ENCODE results near the gene EMX2.
A peak's percentile ranks its signal among the peaks of the same experiment; 100 is the strongest.

EMX2 gene

GRCh38 chr10:117542706-117543224 is at the start of gene EMX2:
Gene EMX2 (plus strand): TSS chr10:117542746. CDS start chr10:117543268, 522 bp downstream.
- TF ChIP-seq, protein P1, sequence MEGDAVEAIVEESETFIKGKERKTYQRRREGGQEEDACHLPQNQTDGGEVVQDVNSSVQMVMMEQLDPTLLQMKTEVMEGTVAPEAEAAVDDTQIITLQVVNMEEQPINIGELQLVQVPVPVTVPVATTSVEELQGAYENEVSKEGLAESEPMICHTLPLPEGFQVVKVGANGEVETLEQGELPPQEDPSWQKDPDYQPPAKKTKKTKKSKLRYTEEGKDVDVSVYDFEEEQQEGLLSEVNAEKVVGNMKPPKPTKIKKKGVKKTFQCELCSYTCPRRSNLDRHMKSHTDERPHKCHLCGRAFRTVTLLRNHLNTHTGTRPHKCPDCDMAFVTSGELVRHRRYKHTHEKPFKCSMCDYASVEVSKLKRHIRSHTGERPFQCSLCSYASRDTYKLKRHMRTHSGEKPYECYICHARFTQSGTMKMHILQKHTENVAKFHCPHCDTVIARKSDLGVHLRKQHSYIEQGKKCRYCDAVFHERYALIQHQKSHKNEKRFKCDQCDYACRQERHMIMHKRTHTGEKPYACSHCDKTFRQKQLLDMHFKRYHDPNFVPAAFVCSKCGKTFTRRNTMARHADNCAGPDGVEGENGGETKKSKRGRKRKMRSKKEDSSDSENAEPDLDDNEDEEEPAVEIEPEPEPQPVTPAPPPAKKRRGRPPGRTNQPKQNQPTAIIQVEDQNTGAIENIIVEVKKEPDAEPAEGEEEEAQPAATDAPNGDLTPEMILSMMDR (conservative IDR thresholded peaks at IDR 0.05) = no peak
- H3K27ac ChIP-seq = no peak within 1 kb of the TSS

DNA sequence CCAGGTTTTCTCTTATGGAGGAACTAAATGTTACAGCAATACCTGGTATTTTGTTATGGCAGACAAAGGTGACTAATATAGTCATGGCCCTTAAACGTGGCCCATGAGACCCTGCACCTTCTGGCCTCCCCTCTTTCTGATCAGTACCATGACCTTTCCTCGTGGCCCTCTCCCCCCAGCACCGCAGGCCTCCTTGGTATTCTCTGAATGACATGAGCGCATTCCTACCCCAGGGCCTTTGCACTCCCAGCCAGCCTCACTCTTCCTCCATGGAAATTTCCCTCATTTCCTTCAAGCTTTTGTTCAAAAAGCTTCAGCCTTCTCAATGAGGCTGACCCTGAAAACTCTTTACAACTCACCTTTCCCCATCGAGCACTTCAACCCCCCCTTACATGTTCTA is 46.5 kb upstream of the EMX2 start:
- TF ChIP-seq, protein P1 (conservative IDR thresholded peaks at IDR 0.05) = no peak
- H3K27ac ChIP-seq = no peak overlapping the region

DNA sequence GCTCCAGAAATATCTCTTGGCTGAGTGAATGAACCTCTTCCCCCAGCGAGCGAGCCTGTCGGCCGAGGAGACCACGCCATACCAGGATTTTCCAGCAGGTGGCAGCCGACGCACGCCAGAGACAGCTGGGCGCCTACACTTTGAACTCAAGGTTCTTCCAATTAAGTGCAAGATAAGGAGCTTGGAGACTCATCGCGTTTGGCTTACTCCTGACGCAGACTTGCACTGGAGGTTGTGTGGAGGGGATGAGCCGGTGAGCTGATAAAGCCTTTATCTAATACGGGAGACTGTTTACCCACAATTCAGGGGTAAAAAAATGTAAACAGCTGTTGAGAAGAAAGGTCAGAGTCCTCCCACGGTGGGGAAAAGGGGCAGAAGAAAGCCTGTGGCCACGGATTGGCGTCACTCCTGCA is 45.9 kb upstream of the EMX2 start:
- no peak overlapping the region for H3K27ac ChIP-seq
- TF ChIP-seq, protein P1 (conservative IDR thresholded peaks at IDR 0.05) = peak; percentile 87

DNA sequence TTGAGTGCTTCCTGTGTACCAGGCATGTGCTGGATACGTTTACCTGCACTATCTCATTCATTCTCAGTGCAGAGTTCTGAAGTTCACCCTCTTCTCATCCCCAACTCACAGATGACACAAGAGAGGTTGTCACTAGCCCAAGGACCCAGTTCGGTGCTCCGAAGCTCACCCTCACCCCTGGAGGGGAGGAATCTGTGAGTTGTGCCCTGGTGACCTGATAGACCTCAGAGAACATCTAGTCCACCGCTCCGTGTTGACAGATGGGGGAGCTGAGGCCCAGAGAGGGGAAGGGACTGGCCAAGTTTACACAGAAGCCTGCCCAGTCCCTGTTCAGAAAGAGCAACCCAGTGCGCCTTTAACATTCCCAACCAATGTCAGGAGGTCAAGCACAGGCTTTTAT is 44.8 kb upstream of the EMX2 start:
- TF ChIP-seq, protein P1 (conservative IDR thresholded peaks at IDR 0.05) = no peak
- no peak overlapping the region for H3K27ac ChIP-seq

- no peak overlapping the region for H3K27ac ChIP-seq
- TF ChIP-seq, protein P1 (conservative IDR thresholded peaks at IDR 0.05) = no peak
These were observed 43.1 kb upstream of the EMX2 start for GRCh38 chr10:117499248-117500105.

DNA sequence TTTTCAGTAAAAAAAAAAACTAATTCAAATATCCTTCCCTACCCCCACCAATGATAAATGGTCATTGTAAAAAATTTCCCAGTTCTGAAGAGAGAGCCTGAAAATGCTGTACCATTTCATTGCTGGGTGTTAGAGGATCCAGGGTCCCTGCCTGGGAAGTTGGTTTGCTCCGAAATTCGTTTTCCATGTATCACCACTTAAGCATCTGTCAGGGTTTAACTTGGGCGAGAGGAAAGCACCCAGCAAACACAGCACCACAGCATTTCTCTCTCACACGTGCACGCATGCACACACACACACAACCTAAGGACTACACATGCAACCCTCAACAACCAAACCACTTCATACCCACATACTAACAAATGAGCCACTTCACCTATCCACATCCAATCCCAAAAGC is 42.1 kb upstream of the EMX2 start:
- H3K27ac ChIP-seq = no peak overlapping the region
- TF ChIP-seq, protein P1 (conservative IDR thresholded peaks at IDR 0.05) = no peak

- H3K27ac ChIP-seq = no peak overlapping the region
- TF ChIP-seq, protein P1 (conservative IDR thresholded peaks at IDR 0.05) = no peak
These were observed 41.0 kb upstream of the EMX2 start for GRCh38 chr10:117501460-117502035.

Measured in VCaP (cell line).